DOHH2 (cell line): ENCODE results near the gene PRAF2.

Experiments used
- CTCF ChIP-seq: fragments of 200-600 bp; sonication (generic); IDR thresholded peaks from one replicate; pipeline ENCODE4 v1.5.1; 2014; ENCODE audit warnings: antibody characterized with exemption, mild to moderate bottlenecking, low read depth, low read length; ENCODE audit not compliant: poor library complexity, severe bottlenecking
- EZH2phosphoT487 ChIP-seq: fragments of 200-600 bp; sonication (generic); IDR thresholded peaks from 2 replicates; pipeline ENCODE4 v1.6.1; 2017; ENCODE audit warnings: borderline replicate concordance, mild to moderate bottlenecking, antibody characterized with exemption, low read length, moderate library complexity, mixed read lengths

- TF ChIP-seq CTCF = no peak
- TF ChIP-seq EZH2phosphoT487 = no peak
These were observed 11.9 kb downstream of the PRAF2 start for GRCh38 chrX:49061916-49062315.
